BLaER1 (cell line): Measurements from ENCODE around the gene COIL.
A peak's percentile ranks its signal among the peaks of the same experiment; 100 is the strongest.

ENCODE experiments used
- H3K27ac ChIP-seq: shearing (Covaris generic); formaldehyde crosslinking; 2 replicates; pipeline ENCODE4 v1.8.1; 2022
- H3K27me3 ChIP-seq: shearing (Covaris generic); formaldehyde crosslinking; 2 replicates; pipeline ENCODE4 v1.8.1; 2022
- H3K36me3 ChIP-seq: shearing (Covaris generic); formaldehyde crosslinking; 2 replicates; pipeline ENCODE4 v1.8.1; 2022
- H3K4me1 ChIP-seq: shearing (Covaris generic); formaldehyde crosslinking; 2 replicates; pipeline ENCODE4 v1.8.1; 2022
- H3K4me2 ChIP-seq: shearing (Covaris generic); formaldehyde crosslinking; 2 replicates; pipeline ENCODE4 v1.8.1; 2022
- H3K4me3 ChIP-seq: shearing (Covaris generic); formaldehyde crosslinking; 2 replicates; pipeline ENCODE4 v1.8.1; 2022
- H3K9ac ChIP-seq: shearing (Covaris generic); formaldehyde crosslinking; 2 replicates; pipeline ENCODE4 v1.8.1; 2022
- H3K9me3 ChIP-seq: shearing (Covaris generic); formaldehyde crosslinking; 2 replicates; pipeline ENCODE4 v1.8.1; 2022
- H4K20me1 ChIP-seq: shearing (Covaris generic); formaldehyde crosslinking; 2 replicates; pipeline ENCODE4 v1.8.1; 2022
- Cebpa-rat ChIP-seq: shearing (Covaris generic); IDR thresholded peaks from 2 replicates; pipeline ENCODE4 v1.8.1; 2022

Gene COIL

DNA sequence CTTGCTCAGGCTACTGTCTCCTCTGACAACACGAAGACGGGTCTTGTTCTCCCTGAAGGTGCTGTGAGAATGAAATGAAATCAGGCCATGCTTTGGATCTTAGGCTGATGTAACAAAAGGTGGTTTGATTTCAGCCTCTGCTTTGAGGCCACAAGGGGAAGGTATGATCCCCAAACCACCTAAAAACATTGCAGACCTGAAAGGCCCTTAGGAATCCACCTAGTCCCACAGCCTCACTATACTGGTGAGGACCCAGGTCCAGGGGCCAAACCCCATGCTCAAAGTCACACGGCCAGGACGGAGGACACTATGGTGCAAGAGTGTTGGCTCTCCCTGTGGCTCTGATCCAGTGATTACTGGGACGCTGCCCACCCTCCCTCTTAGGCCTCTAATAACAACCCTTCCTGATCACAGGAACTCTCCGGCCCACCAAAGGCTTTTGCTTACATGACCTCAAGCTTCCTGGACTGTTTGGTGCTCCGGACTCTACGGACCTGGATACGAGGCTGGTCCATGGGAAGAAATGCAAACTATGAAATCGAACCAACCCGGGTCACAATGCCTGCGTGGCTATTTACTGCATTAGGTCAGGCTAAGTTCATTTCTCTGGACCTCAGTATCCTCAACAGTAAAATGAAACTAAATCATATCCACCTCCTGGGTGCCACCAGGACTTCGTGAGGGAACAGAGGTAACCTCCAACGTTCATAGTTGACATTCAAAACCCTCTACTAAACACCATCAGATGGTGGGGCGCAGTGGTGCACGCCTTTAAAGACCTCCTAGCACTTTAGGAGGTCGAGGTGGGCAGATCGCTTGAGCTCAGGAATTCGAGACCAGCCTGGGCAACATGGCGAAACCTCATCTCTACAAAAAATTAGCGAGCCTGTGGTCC is 48.5 kb downstream of the COIL start:
- Histone ChIP-seq H3K9ac (peak overlapping the region; percentile 90), H3K27me3 (no peaks in the 10 kb centered on the region), H3K4me3 (peak overlapping the region; percentile 78), H3K9me3 (peaks cover 9% of the 10 kb centered on the region; the same call in 1 of the 2 replicates), H3K36me3 (peaks cover 38% of the 10 kb centered on the region), H3K4me2 (peak overlapping the region; percentile 91), H3K4me1 (peaks cover 66% of the 10 kb centered on the region), H4K20me1 (peaks cover 60% of the 10 kb centered on the region), H3K27ac (peak overlapping the region; percentile 89)
- no peak for TF ChIP-seq Cebpa-rat

GRCh38 chr17:56910509-56911235 is 50.2 kb downstream of the COIL start:
- H4K20me1 ChIP-seq, result peaks cover 75% of the 10 kb centered on the region
- peaks cover 55% of the 10 kb centered on the region for H3K36me3 ChIP-seq
- no peaks in the 10 kb centered on the region for H3K27me3 ChIP-seq
- TF ChIP-seq Cebpa-rat, result no peak
- H3K4me1 ChIP-seq, result peaks cover 57% of the 10 kb centered on the region
- H3K27ac ChIP-seq, result peak overlapping the region; percentile 47
- H3K4me2 ChIP-seq, result peak overlapping the region; percentile 91
- H3K4me3 ChIP-seq, result peak overlapping the region; percentile 78
- peak overlapping the region; percentile 23; the same call in 1 of the 2 replicates for H3K9ac ChIP-seq
- no peaks in the 10 kb centered on the region for H3K9me3 ChIP-seq

DNA sequence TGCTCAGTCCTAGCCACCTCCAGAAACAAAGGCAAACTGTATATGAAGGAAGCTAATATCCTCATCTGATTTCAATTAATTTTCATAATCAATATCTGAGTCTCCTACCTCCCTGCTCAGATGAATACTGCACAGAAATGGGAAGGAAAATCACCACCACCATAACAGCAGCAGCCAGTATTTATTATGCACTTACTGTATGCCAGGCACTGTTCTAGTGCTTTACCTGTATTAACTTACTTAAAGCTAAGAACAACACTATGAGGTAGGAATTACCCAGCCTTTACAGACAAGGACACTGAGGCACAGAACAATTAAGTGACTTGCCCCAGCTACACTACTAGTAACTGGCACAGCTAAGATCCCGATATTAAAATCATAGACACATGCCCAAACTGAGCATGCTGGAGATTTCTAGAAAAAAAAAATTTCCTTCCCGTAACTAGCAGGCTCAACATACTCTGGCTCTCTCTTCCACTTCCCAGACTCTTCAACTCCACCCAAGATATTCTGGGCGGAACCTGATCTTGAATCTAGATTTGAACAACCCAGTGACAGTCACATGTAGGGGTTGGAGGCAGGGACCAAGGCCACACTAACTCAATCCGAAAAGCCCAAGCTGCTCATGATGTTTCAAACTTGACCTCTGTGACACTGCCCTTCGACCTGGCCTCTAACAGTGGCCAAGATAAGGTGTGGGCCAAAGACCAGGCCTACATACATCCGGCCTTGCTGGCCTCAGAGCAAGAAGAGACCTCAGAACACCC is 50.9 kb downstream of the COIL start:
- H3K4me3 ChIP-seq, result peak overlapping the region; percentile 78
- no peak overlapping the region for H3K27ac ChIP-seq
- peaks cover 63% of the 10 kb centered on the region for H3K36me3 ChIP-seq
- H3K4me2 ChIP-seq, result peak overlapping the region; percentile 91
- no peaks in the 10 kb centered on the region for H3K9me3 ChIP-seq
- peaks cover 81% of the 10 kb centered on the region for H4K20me1 ChIP-seq
- H3K4me1 ChIP-seq, result peaks cover 49% of the 10 kb centered on the region
- no peak for TF ChIP-seq Cebpa-rat
- H3K27me3 ChIP-seq, result no peaks in the 10 kb centered on the region
- H3K9ac ChIP-seq, result peak overlapping the region; percentile 23; the same call in 1 of the 2 replicates

DNA sequence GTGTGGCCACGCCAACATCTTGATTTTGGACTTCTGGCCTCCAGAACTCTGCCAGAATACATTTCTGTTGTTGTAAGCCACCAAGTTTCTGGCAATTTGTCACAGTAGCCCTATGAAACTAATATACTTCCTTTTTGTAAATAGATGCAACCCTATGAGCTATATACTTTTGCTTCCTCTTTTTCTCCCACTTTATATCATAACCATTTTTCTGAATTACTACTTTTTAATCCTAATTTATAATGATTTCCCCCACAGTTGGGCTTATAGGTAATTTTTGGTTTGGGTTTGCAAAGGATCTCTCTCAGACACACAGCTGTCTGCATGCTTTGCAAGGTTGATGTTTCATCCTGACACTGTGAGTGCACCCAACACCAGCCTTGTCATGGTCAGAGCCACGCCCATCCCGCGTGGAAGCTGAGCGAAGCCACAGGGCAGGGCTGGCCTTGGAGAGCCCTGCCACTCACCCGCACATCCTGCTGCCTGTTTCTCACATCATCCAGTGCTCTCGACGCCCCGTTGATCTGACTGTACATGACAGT is 52.8 kb downstream of the COIL start:
- no peak for TF ChIP-seq Cebpa-rat
- Histone ChIP-seq H3K4me1 (peaks cover 46% of the 10 kb centered on the region), H3K9me3 (no peaks in the 10 kb centered on the region), H3K4me2 (peak overlapping the region; percentile 91), H3K27ac (no peak overlapping the region), H3K9ac (no peak overlapping the region), H3K36me3 (peaks cover 81% of the 10 kb centered on the region), H3K4me3 (no peak overlapping the region), H4K20me1 (peaks cover 97% of the 10 kb centered on the region), H3K27me3 (no peaks in the 10 kb centered on the region)

DNA sequence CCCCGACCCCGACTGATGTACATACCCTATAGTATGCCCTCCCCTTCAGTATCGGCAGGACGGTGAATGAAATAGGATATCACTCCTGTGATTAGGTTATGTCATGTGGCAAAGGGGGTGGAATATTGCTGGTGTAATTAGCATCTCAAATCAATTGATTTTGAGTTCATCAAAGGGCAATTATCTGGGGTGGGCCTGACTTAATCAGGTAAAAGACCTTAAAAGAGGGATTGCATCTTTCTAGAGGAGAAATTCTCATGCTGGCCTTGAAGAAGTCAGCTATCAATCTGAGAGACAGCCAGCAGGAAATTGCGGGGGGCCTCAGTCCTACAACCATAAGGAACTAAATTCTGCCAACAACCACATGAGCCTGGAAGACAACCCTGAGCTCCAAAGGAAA is 57.3 kb downstream of the COIL start:
- Histone ChIP-seq H3K27ac (no peak overlapping the region), H3K4me2 (no peak overlapping the region), H3K27me3 (no peaks in the 10 kb centered on the region), H3K4me1 (peaks cover 7% of the 10 kb centered on the region), H3K36me3 (peaks cover 100% of the 10 kb centered on the region), H4K20me1 (peaks cover 97% of the 10 kb centered on the region), H3K4me3 (no peak overlapping the region), H3K9ac (no peak overlapping the region), H3K9me3 (no peaks in the 10 kb centered on the region)
- TF ChIP-seq Cebpa-rat, result no peak

GRCh38 chr17:56902348-56902747 is 58.5 kb downstream of the COIL start:
- no peaks in the 10 kb centered on the region for H3K9me3 ChIP-seq
- no peak for TF ChIP-seq Cebpa-rat
- H4K20me1 ChIP-seq, result peaks cover 97% of the 10 kb centered on the region
- H3K9ac ChIP-seq, result no peak overlapping the region
- no peak overlapping the region for H3K4me3 ChIP-seq
- no peaks in the 10 kb centered on the region for H3K4me1 ChIP-seq
- no peak overlapping the region for H3K27ac ChIP-seq
- H3K36me3 ChIP-seq, result peaks cover 100% of the 10 kb centered on the region
- H3K4me2 ChIP-seq, result no peak overlapping the region
- H3K27me3 ChIP-seq, result no peaks in the 10 kb centered on the region

GRCh38 chr17:56899403-56899802 is 61.4 kb downstream of the COIL start:
- no peaks in the 10 kb centered on the region for H3K4me1 ChIP-seq
- no peaks in the 10 kb centered on the region for H3K9me3 ChIP-seq
- H3K36me3 ChIP-seq, result peaks cover 100% of the 10 kb centered on the region
- no peaks in the 10 kb centered on the region for H3K27me3 ChIP-seq
- no peak overlapping the region for H3K9ac ChIP-seq
- H3K4me2 ChIP-seq, result no peak overlapping the region
- TF ChIP-seq Cebpa-rat, result no peak
- H3K4me3 ChIP-seq, result no peak overlapping the region
- H4K20me1 ChIP-seq, result peaks cover 96% of the 10 kb centered on the region
- no peak overlapping the region for H3K27ac ChIP-seq

DNA sequence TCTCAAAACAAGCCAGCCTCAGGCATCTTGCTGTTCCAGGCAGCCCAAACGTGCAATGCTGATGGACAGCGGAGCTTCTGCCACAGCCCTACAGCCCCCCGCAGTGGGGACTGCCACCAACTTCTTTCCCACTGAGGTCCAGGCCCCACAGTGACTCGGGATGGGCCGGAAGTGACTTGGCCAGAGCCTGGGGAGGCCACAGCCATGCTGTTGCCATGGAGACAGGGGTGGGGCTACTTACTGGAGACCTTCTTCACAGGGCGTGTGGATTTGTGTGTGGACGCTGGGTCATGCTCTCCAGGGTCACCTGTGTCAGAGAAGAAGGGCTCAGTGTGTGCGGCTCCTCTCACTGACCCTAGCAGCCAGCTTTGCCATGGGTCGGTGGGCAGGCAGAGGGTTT is 62.0 kb downstream of the COIL start:
- Histone ChIP-seq H3K4me1 (no peaks in the 10 kb centered on the region), H3K9ac (no peak overlapping the region), H3K4me3 (no peak overlapping the region), H3K36me3 (peaks cover 100% of the 10 kb centered on the region), H3K27ac (no peak overlapping the region), H3K9me3 (no peaks in the 10 kb centered on the region), H4K20me1 (peaks cover 91% of the 10 kb centered on the region), H3K4me2 (no peak overlapping the region), H3K27me3 (no peaks in the 10 kb centered on the region)
- TF ChIP-seq Cebpa-rat, result no peak

- Histone ChIP-seq H3K27ac (no peak overlapping the region), H3K4me2 (no peak overlapping the region), H3K36me3 (peaks cover 100% of the 10 kb centered on the region), H3K9ac (no peak overlapping the region), H3K27me3 (no peaks in the 10 kb centered on the region), H3K4me3 (no peak overlapping the region), H4K20me1 (peaks cover 91% of the 10 kb centered on the region), H3K9me3 (peaks cover 9% of the 10 kb centered on the region), H3K4me1 (no peaks in the 10 kb centered on the region)
- no peak for TF ChIP-seq Cebpa-rat
Measured at GRCh38 chr17:56897646-56898424, 63.0 kb downstream of the COIL start.
